B cell (primary cell): ENCODE measurements around the gene CCIN. TPM values are rescaled to one million over a fixed set of nuclear protein-coding genes. Genes with fewer than 3 reads are reported as not detected.

Experiments
- ATAC-seq: fragments of 200-7000 bp; cut with Tn5 transposase; one replicate; pipeline ENCODE4 v1.10.0; 2021; ENCODE audit warnings: low read depth, mild to moderate bottlenecking, moderate number of reproducible peaks, moderate library complexity
- CTCF ChIA-PET: fragments of 350-600 bp; sonication (Branson Sonifier 250); formaldehyde crosslinking; loops from one replicate; lab custom pipeline; 2021; ENCODE audit warnings: antibody characterized with exemption, inconsistent platforms; lab: Charles Lee
- POLR2A ChIA-PET: fragments of 350-600 bp; sonication (Branson Sonifier 250); formaldehyde crosslinking; loops from one replicate; lab custom pipeline; 2021; ENCODE audit warnings: antibody characterized with exemption; lab: Charles Lee
- DNase-seq: peaks from one replicate; pipeline ENCODE4 v3.0.0; 2013
- H2AFZ ChIP-seq: 2 replicates; pipeline ENCODE4 v1.6.1; 2012; ENCODE audit warnings: mild to moderate bottlenecking, low read depth, low read length; ENCODE audit not compliant: insufficient read depth, poor library complexity, severe bottlenecking
- H3K27ac ChIP-seq, 2 donors: 1 replicate in 1 of 2; 2 replicates in 1 of 2; pipeline ENCODE4 v1.5.1; 2012 to 2013; ENCODE audit warnings: low read length in 2 of 2, mild to moderate bottlenecking in 2 of 2, moderate library complexity in 1 of 2
- H3K27me3 ChIP-seq, 4 experiments: fragments of 200-600 bp in 1 of 4; sonication (generic) in 1 of 4; replicated peaks in 1 of 4; 1 replicate in 2 of 4; 2 replicates in 2 of 4; pipeline versions ENCODE4 v1.6.1 to v1.7.0; 2013 to 2016; ENCODE audit warnings: low read length in 3 of 4, mild to moderate bottlenecking in 2 of 4, mixed read lengths in 1 of 4, moderate library complexity in 1 of 4; ENCODE audit not compliant: insufficient read depth in 4 of 4, control insufficient read depth in 3 of 4; ENCODE audit errors: control extremely low read depth in 1 of 4
- H3K36me3 ChIP-seq, 2 experiments: replicated peaks in 1 of 2; 1 replicate in 1 of 2; 2 replicates in 1 of 2; pipeline versions ENCODE4 v1.6.1 to v1.7.1; 2013; ENCODE audit warnings: low read length in 1 of 2; ENCODE audit not compliant: insufficient read depth in 2 of 2, control insufficient read depth in 1 of 2; ENCODE audit errors: control extremely low read depth in 1 of 2, extremely low read depth in 1 of 2
- H3K4me1 ChIP-seq, 2 donors: fragments of 200-600 bp in 1 of 2; sonication (generic) in 1 of 2; 1 replicate in 1 of 2; 2 replicates in 1 of 2; pipeline versions ENCODE4 v1.5.1 to v1.6.1; 2013 to 2017; ENCODE audit warnings: low read length in 2 of 2; ENCODE audit not compliant: control insufficient read depth in 2 of 2, insufficient read depth in 2 of 2
- H3K4me2 ChIP-seq: replicated peaks from 2 replicates; pipeline ENCODE3; 2012; ENCODE audit warnings: mild to moderate bottlenecking, low read depth, low read length; ENCODE audit not compliant: poor library complexity, severe bottlenecking
- H3K4me3 ChIP-seq, 5 experiments: fragments of 200-600 bp in 1 of 5; sonication (generic) in 1 of 5; 1 replicate in 3 of 5; 2 replicates in 2 of 5; pipeline versions ENCODE4 v1.5.1 to v1.7.0; 2011 to 2016; ENCODE audit warnings: low read length in 4 of 5, mild to moderate bottlenecking in 4 of 5, low read depth in 2 of 5, control low read depth in 1 of 5, moderate library complexity in 1 of 5; ENCODE audit not compliant: insufficient read depth in 1 of 5; ENCODE audit errors: control extremely low read depth in 1 of 5, extremely low read depth in 1 of 5
- H3K79me2 ChIP-seq: fragments of 200-600 bp; sonication (generic); one replicate; pipeline ENCODE4 v1.6.0; 2016; ENCODE audit warnings: low read length; ENCODE audit not compliant: control insufficient read depth, insufficient read depth
- H3K9ac ChIP-seq: fragments of 200-600 bp; sonication (generic); 2 replicates; pipeline ENCODE4 v1.6.1; 2017; ENCODE audit warnings: mild to moderate bottlenecking, low read length, moderate library complexity
- H3K9me3 ChIP-seq, 3 donors: one replicate each; pipeline versions ENCODE4 v1.6.1 to v1.7.1; 2013; ENCODE audit warnings: low read length in 2 of 3; ENCODE audit not compliant: control insufficient read depth in 2 of 3, insufficient read depth in 1 of 3; ENCODE audit errors: control extremely low read depth in 1 of 3
- H4K20me1 ChIP-seq: 2 replicates; pipeline ENCODE4 v1.6.0; 2012; ENCODE audit warnings: mild to moderate bottlenecking, low read length; ENCODE audit not compliant: insufficient read depth, control insufficient read depth, poor library complexity, severe bottlenecking
- H3K27ac Mint-ChIP-seq: one replicate; pipeline ENCODE4 v1.8.0; 2021; ENCODE audit warnings: mixed read lengths
- H3K27me3 Mint-ChIP-seq: one replicate; pipeline ENCODE4 v1.8.0; 2021; ENCODE audit warnings: mixed read lengths
- H3K4me1 Mint-ChIP-seq: one replicate; pipeline ENCODE4 v1.8.0; 2021; ENCODE audit warnings: mixed read lengths
- H3K4me3 Mint-ChIP-seq: one replicate; pipeline ENCODE4 v1.8.0; 2021; ENCODE audit warnings: mixed read lengths
- H3K9me3 Mint-ChIP-seq: one replicate; pipeline ENCODE4 v1.8.0; 2022; ENCODE audit warnings: mixed read lengths; ENCODE audit not compliant: insufficient read depth
- EZH2 ChIP-seq: IDR thresholded peaks from 2 replicates; pipeline ENCODE4 v1.6.1; 2012; ENCODE audit warnings: borderline replicate concordance, low read depth, mild to moderate bottlenecking, moderate library complexity, low read length; ENCODE audit not compliant: insufficient read depth, poor library complexity, severe bottlenecking
- WGBS: methylation state at CpG from one replicate; pipeline ENCODE4 v1.1.5; 2013; ENCODE audit warnings: missing lambda C conversion rate; ENCODE audit not compliant: insufficient coverage; 5-methylcytosine and 5-hydroxymethylcytosine counted together
- intact Hi-C: fragments of 100-400 bp; cut with micrococcal nuclease; formaldehyde crosslinking; loops from one replicate; pipeline ENCODE4 v1.10.0; 2022
- polyA plus RNA-seq: library from polyadenylated mRNA; depleted of rRNA; stranded (reverse); fragments of >200 nt; gene quantifications from 2 replicates; pipeline ENCODE4 v1.2.3, GENCODE V29; 2012
- total RNA-seq, 2 donors: library from RNA; stranded (reverse); fragments of 120-200 nt in 1 of 2; gene quantifications; 1 replicate in 1 of 2; 2 replicates in 1 of 2; pipeline versions ENCODE4 v1.2.3 to v1.2.4, GENCODE V29; 2013 to 2022
- TF ChIP-seq, protein P1 (sequence below): fragments of 200-600 bp; IDR thresholded peaks from one replicate; pipeline ENCODE4 v1.8.0; 2022; ENCODE audit warnings: antibody characterized with exemption, mild to moderate bottlenecking

The CCIN gene
- total and polyA plus RNA-seq, 2 donors (not counting 1 experiment from before 2014, with no cell fraction given) = 0.15 TPM; not detected in 1

DNA sequence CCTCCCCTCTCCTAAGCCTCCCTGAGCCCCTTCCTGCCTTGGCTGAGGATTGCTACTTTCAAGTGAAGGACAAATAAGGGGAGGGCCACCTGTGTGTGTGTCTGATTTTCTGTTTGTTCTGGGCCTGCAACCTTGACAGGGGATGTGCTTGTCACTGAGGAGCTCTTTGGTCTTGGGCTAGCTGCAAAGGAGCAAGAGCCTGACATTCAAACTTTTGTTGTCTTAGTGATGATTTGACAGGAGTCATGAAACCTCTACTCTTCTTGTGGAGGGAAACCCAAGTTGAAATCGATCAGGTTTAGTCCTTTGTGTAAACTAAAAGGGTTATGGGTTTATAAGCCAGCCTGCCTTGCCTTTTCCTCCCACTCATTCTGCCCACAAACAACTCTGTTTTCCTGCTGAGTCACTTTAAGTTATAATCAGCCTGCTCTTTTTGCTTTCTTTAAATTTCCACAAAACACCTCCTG lies 38.4 kb downstream of the CCIN start:
- TF ChIP-seq EZH2 = no peak
- TF ChIP-seq, protein P1, sequence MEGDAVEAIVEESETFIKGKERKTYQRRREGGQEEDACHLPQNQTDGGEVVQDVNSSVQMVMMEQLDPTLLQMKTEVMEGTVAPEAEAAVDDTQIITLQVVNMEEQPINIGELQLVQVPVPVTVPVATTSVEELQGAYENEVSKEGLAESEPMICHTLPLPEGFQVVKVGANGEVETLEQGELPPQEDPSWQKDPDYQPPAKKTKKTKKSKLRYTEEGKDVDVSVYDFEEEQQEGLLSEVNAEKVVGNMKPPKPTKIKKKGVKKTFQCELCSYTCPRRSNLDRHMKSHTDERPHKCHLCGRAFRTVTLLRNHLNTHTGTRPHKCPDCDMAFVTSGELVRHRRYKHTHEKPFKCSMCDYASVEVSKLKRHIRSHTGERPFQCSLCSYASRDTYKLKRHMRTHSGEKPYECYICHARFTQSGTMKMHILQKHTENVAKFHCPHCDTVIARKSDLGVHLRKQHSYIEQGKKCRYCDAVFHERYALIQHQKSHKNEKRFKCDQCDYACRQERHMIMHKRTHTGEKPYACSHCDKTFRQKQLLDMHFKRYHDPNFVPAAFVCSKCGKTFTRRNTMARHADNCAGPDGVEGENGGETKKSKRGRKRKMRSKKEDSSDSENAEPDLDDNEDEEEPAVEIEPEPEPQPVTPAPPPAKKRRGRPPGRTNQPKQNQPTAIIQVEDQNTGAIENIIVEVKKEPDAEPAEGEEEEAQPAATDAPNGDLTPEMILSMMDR = no peak
- DNase-seq (no peak), ATAC-seq (no peak)
- no peaks in the 10 kb centered on the region for H3K27me3 ChIP-seq
- H2AFZ ChIP-seq = no peak overlapping the region
- ChIA-PET CTCF (interaction anchor here (0.6 to 1.2 kb wide), 3 partner anchors 18 to 375 kb away, joined by 3 read pairs; no protein-coding TSS in a partner anchor), POLR2A (no interaction called here)
- H3K27ac ChIP-seq = no peak overlapping the region
- no peak overlapping the region for H3K4me3 ChIP-seq
- Mint-ChIP-seq H3K4me1 (peaks cover 7% of the 10 kb centered on the region), H3K4me3 (no peak overlapping the region), H3K27ac (no peak overlapping the region), H3K27me3 (no peaks in the 10 kb centered on the region), H3K9me3 (no peaks in the 10 kb centered on the region)
- H4K20me1 ChIP-seq = peaks cover 78% of the 10 kb centered on the region
- H3K9me3 ChIP-seq = no peaks in the 10 kb centered on the region
- no peak overlapping the region for H3K4me2 ChIP-seq
- no peaks in the 10 kb centered on the region for H3K4me1 ChIP-seq
- intact Hi-C loops = no loop called here
- H3K9ac ChIP-seq = no peak overlapping the region
- WGBS = no CpG with 5 or more reads among the region's 1 CpG
- peaks cover 3 to 94% of the 10 kb centered on the region in 2 experiments for H3K36me3 ChIP-seq
- H3K79me2 ChIP-seq = peaks cover 78% of the 10 kb centered on the region

DNA sequence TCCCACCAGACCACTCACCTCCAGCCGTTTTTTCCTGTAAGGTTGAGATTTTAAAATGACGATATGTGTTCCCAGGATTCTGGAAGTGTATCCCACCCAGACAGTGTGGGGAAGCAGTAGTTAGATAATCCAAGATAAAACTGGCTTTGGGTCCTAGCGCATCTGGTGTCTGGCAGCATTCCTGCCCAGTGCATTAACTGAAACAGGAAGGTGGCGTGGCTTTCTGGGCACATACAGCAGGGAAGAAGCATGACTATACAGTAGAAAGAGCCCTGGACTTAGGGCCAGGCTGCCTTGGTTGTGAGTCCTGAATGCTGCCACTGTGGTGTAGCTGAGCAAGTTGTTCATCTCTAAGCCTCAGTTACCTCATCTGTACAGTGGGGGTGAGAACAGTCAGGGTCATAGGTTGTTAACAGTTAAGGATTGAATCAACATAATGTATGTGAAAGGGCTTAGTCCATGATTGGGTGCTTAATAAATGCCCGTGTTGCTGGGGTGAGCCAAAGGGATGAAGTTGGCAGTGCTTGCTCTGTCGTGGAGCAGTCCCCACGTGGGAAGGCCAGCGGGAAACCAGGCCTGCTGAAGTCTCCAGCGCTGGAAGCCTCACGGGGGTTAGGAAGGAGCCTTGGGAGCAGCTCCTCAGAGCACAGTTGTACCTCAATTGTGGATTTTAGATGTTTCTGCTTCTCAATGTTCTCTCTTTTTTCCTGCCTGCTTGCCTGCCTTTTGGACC lies 39.5 kb downstream of the CCIN start:
- DNase-seq (no peak), ATAC-seq (no peak)
- H3K27ac Mint-ChIP-seq = no peak overlapping the region
- H3K79me2 ChIP-seq = peaks cover 69% of the 10 kb centered on the region
- 93% methylated on average over 9 of the region's 10 CpGs for WGBS
- no peak overlapping the region for H3K4me3 ChIP-seq
- ChIA-PET POLR2A (no interaction called here), CTCF (interaction anchor here (1.1 kb wide), 1 partner anchor 122 kb away, joined by 3 read pairs; no protein-coding TSS in a partner anchor)
- intact Hi-C loops = no loop called here
- H3K4me3 Mint-ChIP-seq = no peak overlapping the region
- H3K9ac ChIP-seq = no peak overlapping the region
- H2AFZ ChIP-seq = no peak overlapping the region
- no peak for TF ChIP-seq EZH2
- TF ChIP-seq, protein P1 = no peak
- peaks cover 83% of the 10 kb centered on the region for H4K20me1 ChIP-seq
- no peaks in the 10 kb centered on the region for H3K9me3 ChIP-seq
- H3K4me1 ChIP-seq = no peaks in the 10 kb centered on the region
- H3K27me3 ChIP-seq = no peaks in the 10 kb centered on the region
- H3K36me3 ChIP-seq = peaks cover 3 to 92% of the 10 kb centered on the region in 2 experiments
- H3K4me1 Mint-ChIP-seq = peaks cover 7% of the 10 kb centered on the region
- no peaks in the 10 kb centered on the region for H3K9me3 Mint-ChIP-seq
- H3K4me2 ChIP-seq = no peak overlapping the region
- H3K27ac ChIP-seq = peak overlapping the region in 1 of 2 donors; percentile 32
- H3K27me3 Mint-ChIP-seq = no peaks in the 10 kb centered on the region
